Placental pericyte (primary cell): ENCODE results near the gene ZNF561. TPM values are rescaled to one million over a fixed set of nuclear protein-coding genes. Genes with fewer than 3 reads are reported as not detected.

ENCODE experiments used
- total RNA-seq: library from RNA; depleted of rRNA; stranded (reverse); fragments of >200 nt; gene quantifications from 2 replicates; pipeline ENCODE4 v1.2.3, GENCODE V29; 2012

ZNF561 gene
- total RNA-seq: 35.6 and 40.5 TPM in 2 replicates

GRCh38 chr19:9621156-9622037 lies at the start of gene ZNF561:
ZNF561 (minus strand) TSS chr19:9621232; CDS start chr19:9619456, 1,776 bp downstream.

GRCh38 chr19:9584073-9584833 lies 36.8 kb downstream of the ZNF561 start, which contains the start of gene ZNF121:
ZNF121 (minus strand) TSS chr19:9584504; CDS start chr19:9568097, 16,407 bp downstream.

Other genes starting within 250 kb of the ZNF561 start
- gene ZNF266, start 185.7 kb downstream of the ZNF561 start, total RNA-seq: 5.3 and 12.9 TPM in 2 replicates
- gene ZNF560, start 122.6 kb downstream of the ZNF561 start, total RNA-seq: 2.8 and 4.4 TPM in 2 replicates
- 16.0 and 23.2 TPM in 2 replicates for gene ZNF426, start 82.6 kb downstream of the ZNF561 start, total RNA-seq
- gene ZNF121, start 36.7 kb downstream of the ZNF561 start, total RNA-seq: 26.5 and 50.3 TPM in 2 replicates
- 20.1 and 39.5 TPM in 2 replicates for gene ZNF562, start 53.9 kb upstream of the ZNF561 start, total RNA-seq
- 4.8 and 7.7 TPM in 2 replicates for gene ZNF846, start 147.5 kb upstream of the ZNF561 start, total RNA-seq
- 29.6 and 41.6 TPM in 2 replicates for gene FBXL12, start 197.8 kb upstream of the ZNF561 start, total RNA-seq
- 103 and 155 TPM in 2 replicates for gene UBL5, start 206.7 kb upstream of the ZNF561 start, total RNA-seq
- 56.0 and 114 TPM in 2 replicates for gene PIN1, start 214.1 kb upstream of the ZNF561 start, total RNA-seq